Panc1 (cell line): ENCODE results near the gene CACNG6. TPM values are rescaled to one million over a fixed set of nuclear protein-coding genes. Genes with fewer than 3 reads are reported as not detected.

Source experiments
- ATAC-seq: fragments of 200-7000 bp; cut with Tn5 transposase; 2 replicates; pipeline ENCODE4 v1.9.1; 2020; ENCODE audit warnings: mild to moderate bottlenecking, moderate library complexity
- BruUV-seq: library from RNA; stranded (reverse); fragments of 400-500 nt; replicated peaks from 2 replicates; lab custom pipeline; 2021; lab: Mats Ljungman, UMichigan
- CTCF ChIA-PET: fragments of 300-600 bp; sonication (Branson Sonifier 250); formaldehyde crosslinking; loops from one replicate; lab custom pipeline; 2022; ENCODE audit warnings: antibody characterized with exemption; lab: Charles Lee
- POLR2A ChIA-PET: fragments of 300-600 bp; sonication (Branson Sonifier 250); formaldehyde crosslinking; loops from one replicate; lab custom pipeline; 2022; ENCODE audit warnings: antibody characterized with exemption; lab: Charles Lee
- DNase-seq: peaks from one replicate; pipeline ENCODE4 v3.0.0-alpha.2; 2010; ENCODE audit warnings: low read depth, low spot score
- H3K27ac ChIP-seq: 2 replicates; pipeline ENCODE4 v1.5.1; 2011; ENCODE audit warnings: mild to moderate bottlenecking, low read length, inconsistent platforms
- H3K27me3 ChIP-seq: fragments of 200-500 bp; sonication (Bioruptor generic); 2 replicates; pipeline ENCODE4 v1.6.0; 2014; ENCODE audit warnings: low read length, inconsistent platforms; ENCODE audit not compliant: control insufficient read depth, insufficient read depth
- H3K36me3 ChIP-seq: fragments of 200-500 bp; sonication (Bioruptor generic); 2 replicates; pipeline ENCODE4 v1.5.1; 2014; ENCODE audit warnings: inconsistent platforms, mild to moderate bottlenecking, low read length, moderate library complexity; ENCODE audit not compliant: control insufficient read depth, insufficient read depth
- H3K4me1 ChIP-seq: 2 replicates; pipeline ENCODE4 v1.5.1; 2011; ENCODE audit warnings: inconsistent platforms, mild to moderate bottlenecking, low read length, moderate library complexity; ENCODE audit not compliant: control insufficient read depth, insufficient read depth
- H3K4me3 ChIP-seq, 2 experiments: 2 replicates each; pipeline ENCODE4 v1.5.1; 2011 to 2012; ENCODE audit warnings: low read depth in 2 of 2, low read length in 2 of 2, mild to moderate bottlenecking in 2 of 2, inconsistent platforms in 1 of 2, moderate library complexity in 1 of 2
- H3K9me3 ChIP-seq: fragments of 200-500 bp; sonication (Bioruptor generic); 2 replicates; pipeline ENCODE4 v1.5.1; 2014; ENCODE audit warnings: low read depth, mild to moderate bottlenecking, inconsistent platforms, low read length, moderate library complexity; ENCODE audit not compliant: control insufficient read depth, insufficient read depth
- POLR2AphosphoS5 ChIP-seq: IDR thresholded peaks from 2 replicates; pipeline ENCODE4 v1.6.1; 2012; ENCODE audit warnings: mild to moderate bottlenecking, low read depth, low read length, moderate library complexity
- SIN3A ChIP-seq: IDR thresholded peaks from 2 replicates; pipeline ENCODE4 v1.6.1; 2012; ENCODE audit warnings: low read depth, mild to moderate bottlenecking, low read length, moderate library complexity, borderline replicate concordance; ENCODE audit not compliant: insufficient read depth
- TCF7L2 ChIP-seq: IDR thresholded peaks from 2 replicates; pipeline ENCODE4 v1.6.1; 2011; ENCODE audit warnings: mild to moderate bottlenecking, low read depth, low read length, inconsistent platforms
- in situ Hi-C: cut with HindIII; loops from 2 replicates; pipeline ENCODE4 v1.10.0; 2016; ENCODE audit warnings: low sequenced_read_pairs, low pct_unique_long_range_greater_than_20kb
- intact Hi-C: fragments of 100-400 bp; cut with micrococcal nuclease; formaldehyde crosslinking; loops from one replicate; pipeline ENCODE4 v1.10.0; 2022; ENCODE audit not compliant: unreplicated experiment
- total RNA-seq: library from RNA; stranded (reverse); gene quantifications from one replicate; pipeline ENCODE4 v1.2.1, GENCODE V29; 2021; ENCODE audit not compliant: unreplicated experiment
- TF ChIP-seq, protein P1 (sequence below), 2 experiments: IDR thresholded peaks; 2 replicates each; pipeline ENCODE4 v1.6.1; 2011 to 2012; ENCODE audit warnings: low read depth in 2 of 2, control low read depth in 1 of 2, low read length in 1 of 2, mild to moderate bottlenecking in 1 of 2, moderate library complexity in 1 of 2; ENCODE audit not compliant: insufficient read depth in 1 of 2
- TF ChIP-seq, protein P2 (sequence below): fragments of 450-650 bp; IDR thresholded peaks from 2 replicates; pipeline ENCODE4 v1.5.1; 2017; ENCODE audit warnings: mild to moderate bottlenecking

The CACNG6 gene
- total RNA-seq, 1 experiment from 2014 or later: 14.6 TPM

DNA sequence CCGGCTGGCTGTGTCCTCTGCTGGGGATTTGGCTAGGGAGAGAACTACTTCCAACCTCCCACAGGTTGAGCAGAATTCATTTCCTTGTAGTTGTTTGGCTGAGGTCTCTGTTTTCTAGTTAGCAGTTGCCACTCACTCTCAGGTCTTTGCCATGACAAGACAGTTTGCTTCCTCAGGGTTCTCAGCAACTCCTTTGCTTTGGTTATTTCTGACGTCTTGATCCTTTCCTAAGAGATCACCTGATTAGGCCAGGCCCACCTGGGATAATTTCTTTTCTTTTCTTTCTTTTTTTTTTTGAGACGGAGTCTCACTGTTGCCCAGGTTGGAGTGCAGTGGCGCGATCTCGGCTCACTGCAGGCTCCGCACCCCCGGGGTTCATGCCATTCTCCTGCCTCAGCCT, 38.1 kb upstream of the CACNG6 start:
- Histone ChIP-seq H3K27me3 (no peaks in the 10 kb centered on the region), H3K27ac (no peak overlapping the region)
- no TSS peak for BruUV-seq

DNA sequence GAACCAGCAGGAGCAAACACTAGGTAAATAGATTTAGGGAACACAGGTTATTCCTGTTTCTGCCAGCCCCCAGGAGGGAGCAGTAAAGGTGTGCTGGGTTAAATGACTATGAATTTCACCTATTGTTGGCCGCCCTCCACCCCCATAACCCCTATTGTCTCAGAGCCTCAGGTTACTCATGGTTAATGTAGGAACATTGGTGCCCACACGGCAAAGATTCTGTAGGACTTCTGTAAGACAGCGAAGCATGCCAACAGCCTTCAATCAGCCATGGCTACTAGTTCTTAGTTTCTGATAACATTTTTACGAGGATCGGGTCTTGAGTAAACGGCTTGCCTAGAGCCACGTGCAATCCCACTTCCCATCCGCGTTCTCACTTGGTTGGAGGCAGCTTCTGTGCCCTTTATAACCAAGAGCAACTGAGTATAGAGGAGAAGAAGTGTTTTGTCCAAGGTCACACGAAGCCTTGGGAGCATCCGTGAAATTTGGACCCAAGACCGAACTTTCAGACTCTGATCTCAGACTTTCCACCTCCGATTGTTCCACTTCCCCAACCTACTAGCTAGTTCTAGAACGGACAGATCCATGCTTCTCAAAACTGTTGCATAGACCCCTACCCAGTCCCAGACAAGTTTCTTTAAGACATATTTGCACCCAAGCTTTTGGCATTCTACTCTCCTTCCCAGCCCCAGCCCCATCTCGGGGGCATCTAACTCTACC, 33.8 kb upstream of the CACNG6 start:
- Histone ChIP-seq H3K4me1 (peaks cover 25% of the 10 kb centered on the region), H3K27me3 (no peaks in the 10 kb centered on the region), H3K9me3 (no peaks in the 10 kb centered on the region), H3K36me3 (no peaks in the 10 kb centered on the region), H3K4me3 (no peak overlapping the region), H3K27ac (no peak overlapping the region)
- TF ChIP-seq TCF7L2 (no peak), POLR2AphosphoS5 (no peak), SIN3A (no peak)
- TF ChIP-seq, protein P1, sequence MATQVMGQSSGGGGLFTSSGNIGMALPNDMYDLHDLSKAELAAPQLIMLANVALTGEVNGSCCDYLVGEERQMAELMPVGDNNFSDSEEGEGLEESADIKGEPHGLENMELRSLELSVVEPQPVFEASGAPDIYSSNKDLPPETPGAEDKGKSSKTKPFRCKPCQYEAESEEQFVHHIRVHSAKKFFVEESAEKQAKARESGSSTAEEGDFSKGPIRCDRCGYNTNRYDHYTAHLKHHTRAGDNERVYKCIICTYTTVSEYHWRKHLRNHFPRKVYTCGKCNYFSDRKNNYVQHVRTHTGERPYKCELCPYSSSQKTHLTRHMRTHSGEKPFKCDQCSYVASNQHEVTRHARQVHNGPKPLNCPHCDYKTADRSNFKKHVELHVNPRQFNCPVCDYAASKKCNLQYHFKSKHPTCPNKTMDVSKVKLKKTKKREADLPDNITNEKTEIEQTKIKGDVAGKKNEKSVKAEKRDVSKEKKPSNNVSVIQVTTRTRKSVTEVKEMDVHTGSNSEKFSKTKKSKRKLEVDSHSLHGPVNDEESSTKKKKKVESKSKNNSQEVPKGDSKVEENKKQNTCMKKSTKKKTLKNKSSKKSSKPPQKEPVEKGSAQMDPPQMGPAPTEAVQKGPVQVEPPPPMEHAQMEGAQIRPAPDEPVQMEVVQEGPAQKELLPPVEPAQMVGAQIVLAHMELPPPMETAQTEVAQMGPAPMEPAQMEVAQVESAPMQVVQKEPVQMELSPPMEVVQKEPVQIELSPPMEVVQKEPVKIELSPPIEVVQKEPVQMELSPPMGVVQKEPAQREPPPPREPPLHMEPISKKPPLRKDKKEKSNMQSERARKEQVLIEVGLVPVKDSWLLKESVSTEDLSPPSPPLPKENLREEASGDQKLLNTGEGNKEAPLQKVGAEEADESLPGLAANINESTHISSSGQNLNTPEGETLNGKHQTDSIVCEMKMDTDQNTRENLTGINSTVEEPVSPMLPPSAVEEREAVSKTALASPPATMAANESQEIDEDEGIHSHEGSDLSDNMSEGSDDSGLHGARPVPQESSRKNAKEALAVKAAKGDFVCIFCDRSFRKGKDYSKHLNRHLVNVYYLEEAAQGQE (IDR thresholded peaks at IDR 0.05; ENCODE audit: insufficient read depth in 1 of 2, low read depth in 2 of 2, low read length in 1 of 2): no peak
- TF ChIP-seq, protein P2, sequence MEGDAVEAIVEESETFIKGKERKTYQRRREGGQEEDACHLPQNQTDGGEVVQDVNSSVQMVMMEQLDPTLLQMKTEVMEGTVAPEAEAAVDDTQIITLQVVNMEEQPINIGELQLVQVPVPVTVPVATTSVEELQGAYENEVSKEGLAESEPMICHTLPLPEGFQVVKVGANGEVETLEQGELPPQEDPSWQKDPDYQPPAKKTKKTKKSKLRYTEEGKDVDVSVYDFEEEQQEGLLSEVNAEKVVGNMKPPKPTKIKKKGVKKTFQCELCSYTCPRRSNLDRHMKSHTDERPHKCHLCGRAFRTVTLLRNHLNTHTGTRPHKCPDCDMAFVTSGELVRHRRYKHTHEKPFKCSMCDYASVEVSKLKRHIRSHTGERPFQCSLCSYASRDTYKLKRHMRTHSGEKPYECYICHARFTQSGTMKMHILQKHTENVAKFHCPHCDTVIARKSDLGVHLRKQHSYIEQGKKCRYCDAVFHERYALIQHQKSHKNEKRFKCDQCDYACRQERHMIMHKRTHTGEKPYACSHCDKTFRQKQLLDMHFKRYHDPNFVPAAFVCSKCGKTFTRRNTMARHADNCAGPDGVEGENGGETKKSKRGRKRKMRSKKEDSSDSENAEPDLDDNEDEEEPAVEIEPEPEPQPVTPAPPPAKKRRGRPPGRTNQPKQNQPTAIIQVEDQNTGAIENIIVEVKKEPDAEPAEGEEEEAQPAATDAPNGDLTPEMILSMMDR: no peak
- no peak for DNase-seq
- POLR2A ChIA-PET: no interaction called here
- no TSS peak for BruUV-seq
- in situ Hi-C loops: no loop called here
- intact Hi-C loops: no loop called here
- CTCF ChIA-PET: interaction anchor here (0.5 kb wide), 1 partner anchor 81 kb away, joined by 3 read pairs; no protein-coding TSS in a partner anchor
- no peak for ATAC-seq

More for the DNA sequence above, 38.1 kb upstream of the CACNG6 start:
- no peaks in the 10 kb centered on the region; the same call in 1 of the 2 replicates for H3K4me1 ChIP-seq
- POLR2A ChIA-PET: no interaction called here
- no peak overlapping the region for H3K4me3 ChIP-seq
- CTCF ChIA-PET: no interaction called here
- no peaks in the 10 kb centered on the region for H3K9me3 ChIP-seq
- H3K36me3 ChIP-seq: no peaks in the 10 kb centered on the region
- intact Hi-C loops: no loop called here
- no peak for DNase-seq
- in situ Hi-C loops: no loop called here
- ATAC-seq: no peak
- TF ChIP-seq TCF7L2 (no peak), POLR2AphosphoS5 (no peak), SIN3A (no peak)
- TF ChIP-seq, protein P2: no peak
- TF ChIP-seq, protein P1 (IDR thresholded peaks at IDR 0.05; ENCODE audit: insufficient read depth in 1 of 2, low read depth in 2 of 2, low read length in 1 of 2): no peak
